Esophagus (tissue), 2 donors: ENCODE data around the gene PHF21A. TPM values are rescaled to one million over a fixed set of nuclear protein-coding genes. Genes with fewer than 3 reads are reported as not detected.
"Not testable (repeated sequence)": the region's sequence is repeated elsewhere in the genome, so short reads cannot be mapped to it uniquely, and the experiment has no call there.

Experiments
- H3K27ac ChIP-seq, 2 donors: one replicate each; pipeline ENCODE4 v1.5.1; 2013; ENCODE audit warnings: low read depth in 2 of 2, mild to moderate bottlenecking in 2 of 2, inconsistent platforms in 1 of 2, low read length in 1 of 2, moderate library complexity in 1 of 2
- H3K27me3 ChIP-seq, 2 donors: one replicate each; pipeline ENCODE4 v1.6.1; 2013; ENCODE audit warnings: low read length in 2 of 2, control low read depth in 1 of 2, mild to moderate bottlenecking in 1 of 2; ENCODE audit not compliant: insufficient read depth in 2 of 2, control insufficient read depth in 1 of 2
- H3K36me3 ChIP-seq, 2 donors: one replicate each; pipeline ENCODE4 v1.6.1; 2013; ENCODE audit warnings: low read length in 1 of 2; ENCODE audit not compliant: control insufficient read depth in 2 of 2, insufficient read depth in 2 of 2
- H3K4me1 ChIP-seq, 2 donors: one replicate each; pipeline ENCODE4 v1.6.1; 2013; ENCODE audit warnings: low read length in 1 of 2; ENCODE audit not compliant: control insufficient read depth in 2 of 2, insufficient read depth in 2 of 2
- H3K4me3 ChIP-seq, 2 donors: one replicate each; pipeline ENCODE4 v1.5.1; 2013; ENCODE audit warnings: low read length in 2 of 2, mild to moderate bottlenecking in 2 of 2, low read depth in 1 of 2, moderate library complexity in 1 of 2
- H3K9me3 ChIP-seq, 2 donors: one replicate each; pipeline ENCODE4 v1.6.1; 2013; ENCODE audit warnings: mild to moderate bottlenecking in 2 of 2, low read depth in 1 of 2, low read length in 1 of 2, moderate library complexity in 1 of 2; ENCODE audit not compliant: control insufficient read depth in 2 of 2, insufficient read depth in 1 of 2
- WGBS, 2 donors: extraction: QIAGEN DNeasy Blood & Tissue Kit; methylation state at CpG; one replicate each; pipeline ENCODE4 v1.1.7; 2013; 5-methylcytosine and 5-hydroxymethylcytosine counted together
- polyA plus RNA-seq, 2 donors: library from polyadenylated mRNA; stranded (reverse); fragments of 200-250 nt; gene quantifications; one replicate each; pipeline ENCODE4 v1.2.3, GENCODE V29; 2013
- donor health status: healthy with polysubstance abuse.
- donor health status: Bipolar disorder and iron deficiency.

The PHF21A gene
- polyA plus RNA-seq, 2 donors, result 8.8 to 14.0 TPM

- not testable (repeated sequence) for H3K27me3 ChIP-seq, H3K36me3 ChIP-seq, H3K4me1 ChIP-seq, H3K9me3 ChIP-seq, H3K27ac ChIP-seq
- 4 to 5% methylated on average over 32 to 38 of the region's 59 CpGs for WGBS, 2 donors
- peak overlapping the region; percentile 43 to 53 for H3K4me3 ChIP-seq
Observed at GRCh38 chr11:45900175-45900800, 221.0 kb downstream of the PHF21A start.

DNA sequence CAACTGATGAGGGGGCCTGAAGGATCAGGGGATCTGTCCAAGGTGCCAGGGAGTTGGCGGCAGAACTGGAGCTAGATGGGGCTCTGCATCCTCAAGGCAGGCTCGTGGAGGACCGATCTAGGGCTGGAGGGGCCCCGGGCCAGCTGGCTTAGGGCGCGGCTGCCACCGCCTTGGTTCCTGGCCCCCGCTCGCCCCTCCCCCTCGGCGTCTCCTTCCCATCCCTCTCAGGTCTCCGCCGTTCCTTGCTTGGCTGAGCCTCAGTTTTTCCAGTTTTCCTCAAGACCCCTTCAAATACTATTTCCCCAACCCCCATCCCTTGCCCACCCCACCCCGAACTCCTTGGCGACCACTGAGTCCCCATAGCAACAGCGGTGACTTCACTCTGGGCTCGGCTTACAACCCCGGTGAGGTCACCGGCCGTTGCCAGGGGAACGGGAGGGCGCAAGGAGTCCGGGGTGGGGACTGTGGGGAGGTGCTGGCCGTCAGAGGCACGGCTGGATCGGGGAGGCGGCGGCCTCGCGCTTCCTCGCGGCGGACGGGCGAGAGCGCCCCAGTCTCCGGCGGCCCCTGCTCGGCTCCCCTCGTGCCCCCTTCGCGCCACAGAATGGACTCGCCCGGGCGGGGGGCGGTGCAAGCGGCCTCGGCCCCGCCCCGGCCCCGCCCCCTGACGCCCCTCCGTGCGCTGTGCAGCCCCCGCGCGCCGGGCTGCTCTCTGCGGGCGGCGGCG lies 221.6 kb downstream of the PHF21A start:
- Histone ChIP-seq H3K4me3 (peak overlapping the region; percentile 43 to 53), H3K36me3 (no peaks in the 10 kb centered on the region), H3K4me1 (peaks cover 3 to 5% of the 10 kb centered on the region in 2 donors), H3K9me3 (no peaks in the 10 kb centered on the region), H3K27me3 (no peaks in the 10 kb centered on the region), H3K27ac (peak overlapping the region in 1 of 2 donors; percentile 5)
- WGBS, 2 donors, result 1% methylated on average over 37 to 62 of the region's 62 CpGs

- WGBS, 2 donors, result 11 to 12% methylated on average over 3 of the region's 3 CpGs
- Histone ChIP-seq H3K36me3 (no peaks in the 10 kb centered on the region), H3K4me3 (no peak overlapping the region), H3K27ac (no peak overlapping the region), H3K4me1 (peaks cover 3 to 5% of the 10 kb centered on the region in 2 donors), H3K27me3 (no peaks in the 10 kb centered on the region), H3K9me3 (no peaks in the 10 kb centered on the region)
Observed at GRCh38 chr11:45899086-45899447, 222.2 kb downstream of the PHF21A start.

DNA sequence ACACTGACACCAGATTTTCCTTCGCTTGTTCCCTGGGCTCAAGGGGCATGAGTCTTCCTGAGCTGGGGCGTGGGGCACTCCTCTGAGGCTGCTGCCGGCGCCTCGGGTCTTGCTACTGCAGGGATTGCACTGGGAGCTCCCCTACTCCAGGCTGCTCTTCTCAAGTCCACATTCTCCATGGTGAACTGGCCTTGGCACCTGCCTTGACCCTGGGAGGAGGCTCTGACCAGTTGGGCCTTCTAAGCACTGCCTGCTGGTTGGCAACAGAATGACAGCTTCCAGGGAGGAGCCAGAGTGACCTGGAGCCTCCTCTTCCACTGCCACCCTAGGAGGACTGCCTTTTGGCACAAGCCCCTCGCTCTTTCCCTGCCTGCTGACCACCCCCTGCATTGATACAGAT lies 223.7 kb downstream of the PHF21A start:
- Histone ChIP-seq H3K36me3 (no peaks in the 10 kb centered on the region), H3K4me1 (peaks cover 3 to 5% of the 10 kb centered on the region in 2 donors), H3K4me3 (no peak overlapping the region), H3K27ac (no peak overlapping the region), H3K27me3 (no peaks in the 10 kb centered on the region), H3K9me3 (no peaks in the 10 kb centered on the region)
- 88 to 90% methylated on average over 6 of the region's 6 CpGs for WGBS, 2 donors

DNA sequence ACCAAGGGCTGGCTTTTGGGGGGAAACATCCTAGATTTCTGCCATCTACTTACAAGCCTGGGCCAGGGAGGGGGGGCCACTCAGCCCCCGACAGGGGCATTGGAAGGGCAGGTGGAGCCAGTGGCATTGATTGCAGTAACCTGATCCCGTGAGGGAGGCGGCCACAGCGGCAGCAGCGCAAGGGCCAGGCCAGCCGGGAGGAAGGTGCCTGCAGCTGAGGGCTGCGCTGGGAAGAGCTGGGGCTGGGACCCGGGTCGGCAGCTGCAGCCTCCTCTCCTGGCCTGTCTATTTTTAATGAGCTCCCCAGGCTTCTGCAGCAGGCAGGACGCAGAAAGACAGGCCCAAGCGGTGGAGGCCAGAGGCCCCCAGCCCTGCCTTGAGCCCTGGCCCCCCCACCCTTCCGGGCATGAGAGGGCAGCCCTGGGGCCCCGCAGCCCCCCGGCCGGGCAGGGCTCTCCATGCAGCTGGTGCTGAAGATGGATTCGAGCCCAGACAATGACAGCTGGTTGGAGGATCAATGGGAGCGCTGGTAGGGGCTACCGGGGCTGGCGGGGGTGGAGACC lies 224.8 kb downstream of the PHF21A start:
- Histone ChIP-seq H3K9me3 (no peaks in the 10 kb centered on the region), H3K27ac (no peak overlapping the region), H3K27me3 (no peaks in the 10 kb centered on the region), H3K4me3 (no peak overlapping the region), H3K36me3 (no peaks in the 10 kb centered on the region), H3K4me1 (peaks cover 3 to 5% of the 10 kb centered on the region in 2 donors)
- WGBS, 2 donors, result 24 to 29% methylated on average over 19 of the region's 19 CpGs

- Histone ChIP-seq H3K27me3 (no peaks in the 10 kb centered on the region), H3K4me1 (peaks cover 3 to 5% of the 10 kb centered on the region in 2 donors), H3K27ac (no peak overlapping the region), H3K9me3 (no peaks in the 10 kb centered on the region), H3K4me3 (no peak overlapping the region), H3K36me3 (no peaks in the 10 kb centered on the region)
- WGBS, 2 donors, result 88 to 93% methylated on average over 8 of the region's 8 CpGs
Observed at GRCh38 chr11:45895553-45896259, 225.5 kb downstream of the PHF21A start.

DNA sequence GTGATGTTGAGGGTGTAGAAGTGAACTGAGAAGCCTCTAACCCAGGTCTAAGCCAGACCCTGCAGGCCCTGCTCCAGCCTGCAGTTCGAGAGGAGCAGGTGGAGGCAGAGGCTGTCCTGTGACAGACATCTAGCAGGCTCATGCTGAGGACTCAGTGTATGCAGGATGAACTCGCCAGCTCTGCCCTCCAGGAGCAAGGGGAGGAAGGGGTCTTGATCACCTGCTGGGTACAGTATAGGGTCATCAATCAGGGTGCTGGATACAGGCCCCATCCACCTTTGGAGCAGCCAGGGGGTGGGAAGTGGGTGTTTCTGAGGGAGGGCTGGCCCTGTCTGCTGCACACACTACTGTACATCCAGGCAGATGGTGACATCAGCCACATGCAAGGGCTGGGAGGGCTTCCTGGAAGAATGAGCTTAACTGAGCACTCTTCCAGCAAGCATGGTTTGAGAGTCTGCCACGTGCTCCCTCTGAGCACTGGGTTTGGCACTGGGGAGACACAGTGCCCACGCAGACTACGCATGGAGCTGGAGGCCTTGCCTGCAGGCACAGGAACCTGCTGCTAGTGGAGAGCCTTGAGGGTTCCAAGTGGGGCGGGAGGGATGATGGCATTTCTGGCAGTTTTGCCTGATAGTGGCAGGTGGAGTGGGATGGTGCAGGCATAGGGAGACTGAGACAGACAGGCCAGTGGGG lies 226.6 kb downstream of the PHF21A start:
- WGBS, 2 donors, result 78 to 80% methylated on average over 6 of the region's 6 CpGs

GRCh38 chr11:45892856-45893255 lies 228.4 kb downstream of the PHF21A start:
- 82 to 85% methylated on average over 5 of the region's 5 CpGs for WGBS, 2 donors
- no peaks in the 10 kb centered on the region for H3K27me3 ChIP-seq

More for the DNA sequence above, 226.6 kb downstream of the PHF21A start:
- no peak overlapping the region for H3K27ac ChIP-seq
- peaks cover 3 to 5% of the 10 kb centered on the region in 2 donors for H3K4me1 ChIP-seq
- no peak overlapping the region for H3K4me3 ChIP-seq
- H3K27me3 ChIP-seq, result no peaks in the 10 kb centered on the region
- H3K36me3 ChIP-seq, result no peaks in the 10 kb centered on the region
- no peaks in the 10 kb centered on the region for H3K9me3 ChIP-seq

DNA sequence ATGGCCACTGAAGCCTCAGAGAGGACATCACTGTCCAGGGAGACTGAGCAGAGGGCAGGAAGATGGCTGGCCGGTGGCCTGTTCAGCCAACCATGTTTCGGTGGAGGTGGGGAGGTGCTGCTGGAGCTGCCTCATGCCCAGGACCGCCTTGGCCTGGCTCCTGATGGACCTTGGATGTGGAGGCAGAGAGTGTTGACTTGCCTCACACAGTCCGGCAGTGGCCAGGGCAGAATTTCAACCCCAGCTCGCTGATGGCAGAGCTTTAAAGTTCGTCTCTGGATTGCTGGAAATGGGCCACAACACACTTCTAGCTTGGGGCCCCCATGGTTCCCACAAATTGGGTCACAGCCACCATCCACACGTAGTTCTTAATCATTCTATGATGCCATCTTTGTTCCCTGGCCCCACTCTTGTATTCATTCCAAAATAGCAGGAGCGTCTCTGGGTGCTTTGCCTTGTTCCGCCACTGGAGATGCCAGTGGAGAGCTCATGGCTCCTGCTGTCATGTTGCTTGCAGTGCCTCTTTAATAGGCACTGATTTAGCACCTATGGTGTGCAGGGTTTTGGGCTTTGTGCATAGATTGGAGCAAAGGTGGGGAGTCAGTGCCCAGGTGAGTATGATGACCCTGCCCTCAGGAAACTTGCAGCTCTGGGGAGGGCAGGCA lies 230.2 kb downstream of the PHF21A start:
- H3K9me3 ChIP-seq, result no peaks in the 10 kb centered on the region
- H3K4me3 ChIP-seq, result no peak overlapping the region
- H3K36me3 ChIP-seq, result no peaks in the 10 kb centered on the region
- peaks cover 3% of the 10 kb centered on the region in 2 donors for H3K4me1 ChIP-seq
- WGBS, 2 donors, result 80 to 84% methylated on average over 9 of the region's 9 CpGs
- H3K27ac ChIP-seq, result no peak overlapping the region
- no peaks in the 10 kb centered on the region for H3K27me3 ChIP-seq

More at GRCh38 chr11:45892856-45893255, 228.4 kb downstream of the PHF21A start:
- Histone ChIP-seq H3K9me3 (no peaks in the 10 kb centered on the region), H3K4me3 (no peak overlapping the region), H3K36me3 (no peaks in the 10 kb centered on the region), H3K4me1 (no peaks in the 10 kb centered on the region), H3K27ac (no peak overlapping the region)
